H9 (cell line): ENCODE results near the gene USH2A. TPM values are rescaled to one million over a fixed set of nuclear protein-coding genes. Genes with fewer than 3 reads are reported as not detected.

Experiments used
- DNase-seq: peaks from one replicate; pipeline ENCODE4 v3.0.0-alpha.2; 2017
- H2AFZ ChIP-seq: one replicate; pipeline ENCODE4 v1.6.1; 2013; ENCODE audit warnings: mild to moderate bottlenecking, low read length, control low read depth, moderate library complexity
- H2AK5ac ChIP-seq: 2 replicates; pipeline ENCODE4 v1.6.1; 2013; ENCODE audit warnings: low read length, control low read depth, mixed read lengths; ENCODE audit not compliant: insufficient read length
- H2BK120ac ChIP-seq: one replicate; pipeline ENCODE4 v1.6.1; 2013; ENCODE audit warnings: low read depth, mild to moderate bottlenecking, low read length, control low read depth, inconsistent platforms; ENCODE audit not compliant: poor library complexity, severe bottlenecking
- H2BK12ac ChIP-seq: 2 replicates; pipeline ENCODE4 v1.6.1; 2013; ENCODE audit warnings: low read length, control low read depth, mixed read lengths, low read depth; ENCODE audit not compliant: insufficient read length
- H2BK15ac ChIP-seq: 2 replicates; pipeline ENCODE4 v1.6.1; 2013; ENCODE audit warnings: low read depth, low read length, control low read depth
- H2BK20ac ChIP-seq: one replicate; pipeline ENCODE4 v1.6.1; 2013; ENCODE audit warnings: low read depth, mild to moderate bottlenecking, low read length, control low read depth, inconsistent platforms; ENCODE audit not compliant: poor library complexity, severe bottlenecking
- H2BK5ac ChIP-seq: 2 replicates; pipeline ENCODE4 v1.6.1; 2013; ENCODE audit warnings: low read length, control low read depth, mixed read lengths; ENCODE audit not compliant: insufficient read length
- H3K14ac ChIP-seq: 2 replicates; pipeline ENCODE4 v1.6.1; 2013; ENCODE audit warnings: low read length, control low read depth; ENCODE audit not compliant: insufficient read depth
- H3K18ac ChIP-seq: 2 replicates; pipeline ENCODE4 v1.6.1; 2013; ENCODE audit warnings: low read depth, mild to moderate bottlenecking, mixed read lengths, low read length, control low read depth; ENCODE audit not compliant: insufficient read length
- H3K23ac ChIP-seq: 2 replicates; pipeline ENCODE4 v1.6.1; 2013; ENCODE audit warnings: low read length, control low read depth, mixed read lengths, low read depth; ENCODE audit not compliant: insufficient read length
- H3K23me2 ChIP-seq: 2 replicates; pipeline ENCODE4 v1.6.1; 2013; ENCODE audit warnings: low read depth, mild to moderate bottlenecking, mixed read lengths, low read length, control low read depth; ENCODE audit not compliant: insufficient read length, poor library complexity, severe bottlenecking
- H3K27ac ChIP-seq: 2 replicates; pipeline ENCODE4 v1.5.1; 2013; ENCODE audit warnings: low read length, control low read depth, mixed read lengths, low read depth; ENCODE audit not compliant: insufficient read length
- H3K27me3 ChIP-seq: 2 replicates; pipeline ENCODE4 v1.6.1; 2013; ENCODE audit warnings: low read length, control low read depth, inconsistent platforms; ENCODE audit not compliant: insufficient read depth
- H3K4ac ChIP-seq: 2 replicates; pipeline ENCODE4 v1.6.1; 2013; ENCODE audit warnings: low read depth, mild to moderate bottlenecking, control low read depth, inconsistent platforms, low read length, moderate library complexity
- H3K4me1 ChIP-seq: 2 replicates; pipeline ENCODE4 v1.6.1; 2013; ENCODE audit warnings: low read length, control low read depth, inconsistent platforms; ENCODE audit not compliant: insufficient read depth
- H3K4me2 ChIP-seq: 2 replicates; pipeline ENCODE4 v1.6.1; 2013; ENCODE audit warnings: low read length, control low read depth, mixed read lengths; ENCODE audit not compliant: insufficient read length, insufficient read depth
- H3K56ac ChIP-seq: 2 replicates; pipeline ENCODE4 v1.6.1; 2013; ENCODE audit warnings: low read depth, mild to moderate bottlenecking, mixed read lengths, low read length, control low read depth; ENCODE audit not compliant: insufficient read length
- H3K79me1 ChIP-seq: 2 replicates; pipeline ENCODE4 v1.6.1; 2013; ENCODE audit warnings: low read depth, mild to moderate bottlenecking, moderate library complexity, low read length, control low read depth, inconsistent platforms; ENCODE audit not compliant: insufficient read depth, poor library complexity, severe bottlenecking
- H3K79me2 ChIP-seq: 2 replicates; pipeline ENCODE4 v1.6.1; 2013; ENCODE audit warnings: low read length, control low read depth, inconsistent platforms; ENCODE audit not compliant: insufficient read depth
- H3K9ac ChIP-seq: 2 replicates; pipeline ENCODE4 v1.6.1; 2013; ENCODE audit warnings: low read length, control low read depth, mixed read lengths; ENCODE audit not compliant: insufficient read length; ENCODE audit errors: extremely low read depth
- H3K9me3 ChIP-seq: one replicate; pipeline ENCODE4 v1.6.1; 2013; ENCODE audit warnings: low read depth, low read length, inconsistent platforms; ENCODE audit not compliant: control insufficient read depth
- H3T11ph ChIP-seq: one replicate; pipeline ENCODE4 v1.6.1; 2013; ENCODE audit warnings: mild to moderate bottlenecking, low read length, control low read depth, inconsistent platforms
- H4K20me1 ChIP-seq: one replicate; pipeline ENCODE4 v1.6.1; 2013; ENCODE audit not compliant: control insufficient read depth, insufficient read length, insufficient read depth
- H4K5ac ChIP-seq: 2 replicates; pipeline ENCODE4 v1.6.1; 2013; ENCODE audit warnings: low read depth, mild to moderate bottlenecking, mixed read lengths, low read length, control low read depth; ENCODE audit not compliant: insufficient read length
- H4K8ac ChIP-seq: replicated peaks from 2 replicates; pipeline ENCODE4 v1.6.1; 2013; ENCODE audit warnings: low read length, control low read depth, mixed read lengths, low read depth; ENCODE audit not compliant: insufficient read length
- H4K91ac ChIP-seq: 2 replicates; pipeline ENCODE4 v1.6.1; 2013; ENCODE audit warnings: low read depth, mild to moderate bottlenecking, moderate library complexity, mixed read lengths, low read length, control low read depth; ENCODE audit not compliant: insufficient read length
- H3K27ac Mint-ChIP-seq, 3 experiments: 2 replicates in 2 of 3; 3 replicates in 1 of 3; pipeline ENCODE4 v1.8.0; 2020 to 2021; ENCODE audit warnings: mixed read lengths in 3 of 3, mild to moderate bottlenecking in 1 of 3, moderate library complexity in 1 of 3
- H3K27me3 Mint-ChIP-seq: 2 replicates; pipeline ENCODE4 v1.8.0; 2021; ENCODE audit warnings: low read depth, mild to moderate bottlenecking, moderate library complexity, mixed read lengths
- H3K36me3 Mint-ChIP-seq, 3 experiments: 2 replicates in 2 of 3; 3 replicates in 1 of 3; pipeline ENCODE4 v1.8.0; 2020 to 2021; ENCODE audit warnings: low read depth in 3 of 3, mixed read lengths in 3 of 3; ENCODE audit not compliant: insufficient read depth in 1 of 3
- H3K4me1 Mint-ChIP-seq, 2 experiments: 2 replicates each; pipeline ENCODE4 v1.8.0; 2020; ENCODE audit warnings: mixed read lengths in 2 of 2
- H3K4me3 Mint-ChIP-seq, 2 experiments: 2 replicates in 1 of 2; 3 replicates in 1 of 2; pipeline ENCODE4 v1.8.0; 2020 to 2021; ENCODE audit warnings: mild to moderate bottlenecking in 2 of 2, mixed read lengths in 2 of 2, moderate library complexity in 1 of 2
- H3K9me3 Mint-ChIP-seq, 2 experiments: 2 replicates in 1 of 2; 3 replicates in 1 of 2; pipeline ENCODE4 v1.8.0; 2020; ENCODE audit warnings: mild to moderate bottlenecking in 2 of 2, mixed read lengths in 2 of 2, moderate library complexity in 1 of 2
- CTCF ChIP-seq: fragments of 200-600 bp; sonication (generic); conservative IDR thresholded peaks from 3 replicates; pipeline ENCODE4 v1.8.0; 2021; ENCODE audit warnings: antibody characterized with exemption, mild to moderate bottlenecking
- WGBS: extraction: QIAGEN DNeasy Blood & Tissue Kit; methylation state at CpG from one replicate; pipeline ENCODE4 v1.1.7; 2013; ENCODE audit warnings: missing lambda C conversion rate, low lambda C conversion rate, mixed read lengths; ENCODE audit not compliant: insufficient read length; ENCODE audit errors: extremely low coverage; 5-methylcytosine and 5-hydroxymethylcytosine counted together
- total RNA-seq: library from RNA; stranded (reverse); gene quantifications from 2 replicates; pipeline ENCODE4 v1.2.1, GENCODE V29; 2021

USH2A gene
- total RNA-seq, 1 experiment from 2014 or later: 0.11 TPM

GRCh38 chr1:215986401-215986800 is 436.8 kb downstream of the USH2A start:
- Histone ChIP-seq H3K23ac (no peak overlapping the region), H2BK120ac (no peak overlapping the region), H4K5ac (no peak overlapping the region), H3K27ac (no peak overlapping the region), H2BK12ac (no peak overlapping the region), H4K20me1 (no peaks in the 10 kb centered on the region), H2AK5ac (no peak overlapping the region), H3K4me1 (no peaks in the 10 kb centered on the region), H3K4me2 (no peak overlapping the region), H2BK15ac (no peak overlapping the region), H3K14ac (no peak overlapping the region), H2BK5ac (no peak overlapping the region), H2BK20ac (no peak overlapping the region), H3K79me2 (no peaks in the 10 kb centered on the region), H3K9me3 (no peaks in the 10 kb centered on the region), H3K23me2 (no peaks in the 10 kb centered on the region), H3K79me1 (no peaks in the 10 kb centered on the region), H3K18ac (no peak overlapping the region), H3K9ac (no peak overlapping the region), H2AFZ (no peak overlapping the region), H3K4ac (no peak overlapping the region), H3T11ph (no peak overlapping the region), H4K91ac (no peak overlapping the region), H4K8ac (no peak overlapping the region), H3K56ac (no peak overlapping the region), H3K27me3 (no peaks in the 10 kb centered on the region)
- no peak for DNase-seq
- H3K27me3 Mint-ChIP-seq: no peaks in the 10 kb centered on the region
- no peak for TF ChIP-seq CTCF
- no peak overlapping the region for H3K4me3 Mint-ChIP-seq
- no peak overlapping the region; a peak in 1 of 7 replicates for H3K27ac Mint-ChIP-seq
- no CpG with 5 or more reads among the region's 1 CpG for WGBS
- no peaks in the 10 kb centered on the region for H3K9me3 Mint-ChIP-seq
- no peaks in the 10 kb centered on the region for H3K36me3 Mint-ChIP-seq
- peaks cover 0 to under 1% of the 10 kb centered on the region in 2 experiments; a peak in 2 of 4 replicates for H3K4me1 Mint-ChIP-seq
